Putamen (tissue), 1 donor: ENCODE measurements around the gene CDHR4.
"Not testable (repeated sequence)": the region's sequence is repeated elsewhere in the genome, so short reads cannot be mapped to it uniquely, and the experiment has no call there.

ENCODE experiments used
- DNase-seq: peaks from one replicate; pipeline ENCODE4 v3.0.0-alpha.2; 2016; ENCODE audit warnings: low spot score

Gene CDHR4

DNA sequence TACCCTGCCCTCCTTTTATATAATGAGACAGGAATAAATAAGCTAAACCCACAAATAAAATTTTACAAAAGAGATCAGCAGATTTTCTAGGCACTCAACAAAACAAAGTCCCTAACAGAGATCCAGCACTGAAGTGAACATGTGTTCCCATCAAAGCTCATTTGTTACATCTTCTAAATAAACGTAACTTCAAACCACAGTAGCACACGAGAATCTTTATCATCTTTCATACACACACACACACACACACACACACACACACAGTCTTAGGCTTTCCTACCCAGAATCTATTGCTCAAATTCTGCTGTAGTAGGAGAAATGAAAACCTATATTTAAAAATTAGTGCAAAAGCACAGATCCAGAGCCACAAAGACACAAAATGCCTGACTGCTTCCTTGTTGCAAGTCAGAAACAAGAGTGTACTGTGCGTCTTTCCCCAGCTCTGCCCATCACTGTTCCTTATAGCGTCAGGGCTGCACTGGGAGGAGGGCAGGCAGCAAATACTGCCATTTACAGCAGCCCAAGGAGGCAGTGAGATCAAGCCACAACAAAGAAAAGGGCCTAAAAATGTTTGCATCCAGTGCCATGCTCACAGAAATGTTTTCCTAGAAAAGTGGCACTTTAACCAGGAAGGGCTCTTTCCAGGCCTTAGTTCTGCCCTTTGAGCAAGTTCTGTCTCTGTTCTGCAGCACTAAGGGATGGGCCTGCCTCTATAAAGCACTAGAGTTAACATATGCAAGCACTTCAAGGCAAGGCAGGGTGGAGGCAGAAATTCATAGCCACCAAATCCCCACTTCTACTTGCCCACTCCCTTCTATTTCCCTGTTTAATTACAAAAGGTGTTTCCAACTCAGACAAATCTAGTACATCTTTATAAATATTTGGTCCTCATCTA lies 19.3 kb downstream of the CDHR4 start:
- DNase-seq = no peak

DNA sequence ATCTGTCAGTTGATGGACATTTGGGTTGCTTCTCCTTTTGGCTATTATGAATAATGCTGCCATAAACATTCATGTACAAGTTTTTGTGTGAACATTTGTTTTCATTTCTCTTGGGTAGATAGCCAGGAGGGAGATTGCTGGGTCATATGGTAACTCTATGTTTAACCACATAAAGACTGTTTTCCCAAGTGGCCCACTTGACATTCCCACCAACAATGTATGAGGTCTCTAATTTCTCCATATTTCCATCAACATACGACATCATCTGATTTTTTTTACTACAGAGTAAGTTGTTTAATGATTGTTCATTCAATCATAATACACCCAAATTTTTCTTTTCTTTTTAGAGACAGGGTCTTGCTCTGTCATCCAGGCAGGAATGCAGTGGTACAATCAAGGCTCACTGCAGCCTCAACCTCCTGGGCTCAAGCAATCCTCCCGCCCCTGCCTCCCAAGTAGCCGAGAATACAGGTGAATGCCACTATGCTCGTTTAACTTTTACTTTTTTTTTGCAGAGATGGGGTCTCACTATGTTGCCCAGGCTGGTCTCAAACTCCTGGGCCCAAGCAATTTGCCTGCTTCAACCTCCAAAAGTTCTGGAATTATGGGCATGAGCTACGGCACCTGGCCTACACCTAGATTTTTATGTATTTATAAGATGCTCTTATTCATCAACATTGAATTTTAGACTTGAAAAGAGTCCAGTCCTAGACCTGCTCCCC lies 20.2 kb downstream of the CDHR4 start:
- DNase-seq = no peak

DNA sequence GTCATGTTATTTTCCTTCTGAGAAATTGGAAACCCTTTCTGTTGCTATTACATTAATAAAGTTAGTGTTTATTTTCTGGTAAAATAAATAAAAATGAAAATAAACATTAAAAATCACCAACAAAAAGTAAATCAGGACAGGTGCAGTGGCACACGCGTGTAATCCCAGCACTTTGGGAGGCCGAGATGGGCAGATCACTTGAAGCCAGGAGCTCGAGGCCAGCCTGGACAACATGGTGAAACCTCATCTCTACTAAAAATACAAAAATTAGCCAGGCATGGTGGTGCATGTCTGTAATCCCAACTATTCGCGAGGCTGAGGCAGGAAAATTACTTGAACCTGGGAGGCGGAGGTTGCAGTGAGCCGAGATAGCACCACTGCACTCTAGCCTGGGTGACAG lies 23.6 kb downstream of the CDHR4 start:
- DNase-seq = not testable (repeated sequence)

- peak; percentile 58 for DNase-seq
Observed at GRCh38 chr3:49775538-49775937, 24.1 kb downstream of the CDHR4 start.

- DNase-seq = no peak
Observed at GRCh38 chr3:49772703-49773102, 27.0 kb downstream of the CDHR4 start.

DNA sequence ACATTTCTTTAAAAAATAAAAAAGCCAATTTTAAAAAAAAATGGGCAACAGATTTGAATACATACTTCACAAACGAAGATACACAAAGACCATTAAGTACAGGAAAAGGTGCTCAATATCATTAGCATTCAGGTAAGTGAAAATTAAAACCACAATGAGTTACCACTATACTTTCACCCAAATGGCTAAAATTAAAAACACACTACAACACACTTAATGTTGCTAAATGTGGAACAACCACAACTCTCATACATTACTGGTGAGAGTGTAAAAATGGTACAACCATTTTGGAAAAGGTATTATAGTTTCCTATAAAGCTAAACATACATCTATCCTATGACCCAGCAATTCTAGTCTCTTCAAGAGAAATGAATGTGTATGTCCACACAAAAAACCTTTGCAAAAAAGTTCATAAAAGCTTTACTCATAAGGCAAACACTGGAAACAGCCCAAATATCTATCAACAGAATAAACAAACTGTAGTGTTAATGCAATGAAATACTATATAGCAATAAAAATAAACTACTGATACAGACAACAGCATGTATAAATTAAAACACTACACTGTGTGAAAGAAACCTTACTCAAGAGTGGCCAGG lies 28.2 kb downstream of the CDHR4 start:
- no peak for DNase-seq

DNA sequence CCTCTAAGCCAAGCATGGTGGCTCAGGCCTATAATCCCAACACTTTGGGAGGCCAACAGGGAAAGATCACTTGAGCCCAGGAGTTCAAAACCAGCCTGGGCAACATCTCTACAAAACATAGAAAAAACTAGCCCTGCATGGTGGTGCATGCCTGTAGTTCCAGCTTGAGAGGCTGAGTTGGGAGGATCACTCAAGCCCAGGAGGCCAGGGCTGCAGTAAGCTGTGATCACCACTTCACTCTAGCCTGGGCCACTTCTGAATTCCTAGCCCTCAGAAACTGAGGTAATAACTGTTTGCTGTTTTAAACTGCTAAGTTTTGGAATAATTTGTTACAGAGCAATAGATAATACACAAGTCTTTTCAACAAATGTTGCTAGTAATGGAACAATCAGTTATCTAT lies 29.7 kb downstream of the CDHR4 start:
- DNase-seq = no peak

DNA sequence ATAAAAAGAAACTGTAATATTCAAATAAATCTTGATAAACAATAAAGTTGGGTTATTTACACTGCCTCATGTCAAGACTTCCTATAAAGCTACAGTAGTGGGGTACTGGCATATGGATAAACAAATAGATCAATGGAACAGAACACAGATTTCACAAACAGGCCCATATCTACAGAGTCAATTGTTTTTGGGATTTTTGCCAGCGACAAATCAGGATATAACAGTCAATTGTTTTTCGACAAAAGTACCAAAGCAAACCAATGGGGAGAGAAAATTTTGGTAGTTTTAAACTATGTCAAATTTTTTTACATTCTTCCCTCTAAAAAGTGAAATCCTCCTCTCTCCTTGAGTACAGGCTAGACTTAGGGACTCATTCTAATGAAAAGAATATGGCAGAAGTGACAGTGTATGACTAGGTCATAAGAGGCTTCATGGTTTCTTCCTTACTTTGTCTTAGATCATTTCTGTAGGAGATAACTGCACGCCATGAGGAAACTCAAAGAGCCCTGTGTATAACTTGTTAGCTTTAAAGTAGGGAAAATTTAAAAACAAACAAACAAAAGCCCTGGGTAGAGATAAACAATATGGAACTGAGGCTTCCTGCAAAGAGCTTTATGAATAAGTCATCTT lies 30.3 kb downstream of the CDHR4 start:
- no peak for DNase-seq

- DNase-seq = no peak
Observed at GRCh38 chr3:49763981-49764380, 35.7 kb downstream of the CDHR4 start.

DNA sequence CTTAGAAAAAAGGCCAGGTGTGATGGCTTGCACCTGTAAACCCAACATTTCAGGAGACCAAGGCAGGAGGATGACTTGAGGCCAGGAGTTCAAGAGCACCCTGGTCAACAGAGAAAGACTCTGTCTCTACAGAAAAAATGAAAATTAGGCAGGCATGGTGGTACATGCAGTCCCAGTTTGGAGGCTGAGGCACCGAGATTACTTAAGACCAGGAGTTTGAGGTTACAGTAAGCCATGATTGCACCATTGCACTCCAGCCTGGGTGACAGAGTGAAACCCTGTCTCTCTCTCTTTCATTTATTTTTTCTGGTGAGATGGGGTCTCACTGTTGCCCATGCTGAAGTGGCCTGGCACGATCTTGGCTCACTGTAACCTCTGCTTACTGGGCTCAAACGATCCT lies 38.0 kb downstream of the CDHR4 start:
- DNase-seq = no peak

DNA sequence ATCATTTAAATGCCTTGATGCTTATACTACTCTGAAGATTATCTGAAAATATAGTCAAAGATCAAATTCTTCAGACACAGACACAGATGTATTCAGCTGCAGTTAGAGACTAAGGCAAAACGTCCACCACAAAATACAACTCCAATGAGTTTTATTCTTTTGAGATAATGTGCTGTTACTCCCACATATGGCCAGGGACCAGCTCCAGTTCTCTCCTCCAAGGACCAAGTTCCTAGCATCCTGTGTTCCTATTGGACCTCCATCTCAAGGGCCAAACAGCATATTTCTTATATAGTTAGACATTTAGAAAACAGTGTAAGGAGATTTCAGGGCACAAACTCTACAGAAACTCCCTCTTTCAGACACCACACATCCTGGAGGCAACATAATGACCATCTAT lies 40.4 kb downstream of the CDHR4 start:
- DNase-seq = no peak

- no peak for DNase-seq
Observed at GRCh38 chr3:49757197-49757596, 42.5 kb downstream of the CDHR4 start.

GRCh38 chr3:49756036-49756435 lies 43.6 kb downstream of the CDHR4 start:
- no peak for DNase-seq

GRCh38 chr3:49754536-49754935 lies 45.1 kb downstream of the CDHR4 start:
- no peak for DNase-seq

DNA sequence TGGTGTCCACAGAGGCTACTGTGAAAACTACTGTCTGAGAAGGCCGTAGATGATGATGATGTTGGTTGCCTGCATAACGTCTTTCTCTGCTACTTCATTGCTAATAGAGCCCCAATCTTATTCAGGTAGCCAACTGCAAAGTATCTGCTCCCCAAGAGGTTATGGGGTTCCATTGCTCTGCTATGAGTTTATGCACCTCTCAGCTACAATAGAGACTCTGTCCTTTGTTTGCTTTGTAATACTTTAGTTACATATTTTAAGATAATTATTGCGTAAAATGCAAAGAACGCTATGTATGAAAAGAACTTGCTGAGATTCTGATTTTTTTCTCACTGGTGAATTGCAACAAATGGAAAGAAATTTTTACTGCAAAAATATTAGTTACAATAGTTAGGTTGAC lies 48.2 kb downstream of the CDHR4 start:
- DNase-seq = no peak

DNA sequence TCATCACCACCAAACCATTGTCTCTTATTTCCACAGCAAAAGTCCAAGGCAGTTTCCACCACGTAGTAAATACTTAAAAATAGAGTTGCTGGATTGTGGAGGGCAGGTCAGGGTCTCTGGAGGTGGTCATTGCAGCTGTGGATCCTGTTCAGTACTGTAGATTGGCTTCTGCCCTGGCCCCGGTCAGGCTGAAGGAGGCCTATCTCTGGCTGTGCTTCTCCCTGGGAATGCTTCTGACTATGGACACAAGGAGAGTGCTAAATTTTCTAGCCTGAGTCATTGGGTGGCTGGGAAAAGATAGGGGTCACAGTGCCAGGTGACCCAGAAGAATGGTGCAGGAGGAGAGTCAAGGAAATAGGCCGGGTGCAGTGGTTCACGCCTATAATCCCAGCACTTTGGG lies 49.6 kb downstream of the CDHR4 start:
- DNase-seq = no peak

DNA sequence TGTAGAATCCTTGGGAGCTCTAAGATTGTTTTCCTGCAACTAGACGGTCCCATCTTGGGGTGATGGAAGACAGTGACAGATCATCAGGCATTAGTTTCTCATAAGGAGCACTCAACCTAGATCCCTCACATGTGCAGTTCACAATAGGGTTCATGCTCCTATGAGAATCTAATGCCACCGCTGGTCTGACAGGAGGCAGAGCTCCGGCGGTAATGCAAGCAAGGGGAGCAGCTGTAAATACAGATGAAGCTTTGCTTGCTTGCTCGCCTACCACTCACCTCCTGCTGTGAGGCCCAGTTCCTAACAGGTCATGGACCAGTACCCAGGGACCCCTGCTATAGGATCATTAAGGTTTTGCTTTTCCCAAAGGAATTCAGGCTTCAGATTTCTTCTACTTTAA lies 50.8 kb downstream of the CDHR4 start:
- DNase-seq = not testable (repeated sequence)

GRCh38 chr3:49747792-49748480 lies 51.7 kb downstream of the CDHR4 start:
- no peak for DNase-seq

DNA sequence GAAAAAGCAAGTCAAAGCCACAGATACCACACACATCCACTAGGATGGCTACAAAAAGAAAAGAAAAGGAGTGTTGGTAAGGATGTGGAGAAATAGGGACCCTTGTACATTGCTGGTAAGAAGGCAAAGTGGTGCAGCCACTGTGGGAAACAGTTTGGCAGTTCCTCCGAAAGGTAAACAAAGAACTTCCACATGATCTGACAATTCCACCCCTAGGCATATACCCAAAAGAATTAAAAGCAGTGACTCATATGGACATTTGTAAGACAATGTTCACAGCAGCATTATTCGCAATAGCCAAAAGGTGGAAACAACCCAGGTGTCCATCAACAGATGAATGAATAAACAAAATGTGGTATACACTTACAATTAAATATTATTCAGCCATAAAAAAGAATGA lies 53.7 kb downstream of the CDHR4 start:
- no peak for DNase-seq
